ENCODE data around the gene CHD8.

DNA sequence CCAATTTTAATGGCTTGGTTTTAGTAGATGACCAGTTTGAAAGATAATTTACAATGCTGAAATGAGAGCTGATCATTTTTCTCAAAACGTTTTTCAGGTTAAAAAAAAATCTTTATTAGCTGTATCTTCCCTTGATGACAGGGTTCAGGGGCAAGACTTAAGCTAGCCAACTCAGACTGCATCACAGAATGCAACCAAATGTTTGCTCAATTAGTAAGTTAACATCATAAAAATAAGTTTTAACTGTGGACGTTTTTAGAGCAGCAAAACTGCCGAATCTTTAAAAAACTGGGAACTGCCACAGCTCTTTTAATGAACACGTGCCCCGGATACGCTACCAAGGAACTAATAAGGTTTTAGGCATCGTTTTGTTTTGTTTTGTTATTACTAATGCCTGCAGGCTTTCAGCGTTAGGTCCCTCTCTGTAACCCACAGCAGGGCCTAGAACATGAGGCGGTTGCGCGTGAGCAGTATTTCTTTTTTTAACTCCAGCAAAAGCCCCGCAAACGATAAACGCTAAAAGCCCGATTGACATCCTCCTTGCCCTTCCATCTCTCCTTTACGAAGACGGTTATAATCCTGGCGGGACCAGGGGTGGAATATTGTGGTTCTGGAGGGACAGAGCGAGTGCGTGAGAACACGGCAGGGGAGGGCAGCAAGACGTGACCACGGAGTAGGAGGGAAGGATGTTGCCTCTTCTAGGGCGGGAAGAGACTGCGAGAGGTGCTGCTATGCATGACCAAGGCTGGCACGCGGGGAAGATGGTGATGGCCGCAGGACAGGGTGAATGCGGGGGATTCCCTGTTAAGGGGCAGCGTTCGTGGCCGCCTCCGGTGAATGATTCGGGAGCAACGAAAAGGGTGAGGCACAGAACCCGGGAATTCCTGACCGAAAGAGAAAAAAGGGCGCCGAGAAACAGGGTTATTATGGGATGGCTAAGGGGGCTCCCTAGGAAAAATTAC, 72.8 kb downstream of the CHD8 start:
- TF ChIP-seq, protein P1, sequence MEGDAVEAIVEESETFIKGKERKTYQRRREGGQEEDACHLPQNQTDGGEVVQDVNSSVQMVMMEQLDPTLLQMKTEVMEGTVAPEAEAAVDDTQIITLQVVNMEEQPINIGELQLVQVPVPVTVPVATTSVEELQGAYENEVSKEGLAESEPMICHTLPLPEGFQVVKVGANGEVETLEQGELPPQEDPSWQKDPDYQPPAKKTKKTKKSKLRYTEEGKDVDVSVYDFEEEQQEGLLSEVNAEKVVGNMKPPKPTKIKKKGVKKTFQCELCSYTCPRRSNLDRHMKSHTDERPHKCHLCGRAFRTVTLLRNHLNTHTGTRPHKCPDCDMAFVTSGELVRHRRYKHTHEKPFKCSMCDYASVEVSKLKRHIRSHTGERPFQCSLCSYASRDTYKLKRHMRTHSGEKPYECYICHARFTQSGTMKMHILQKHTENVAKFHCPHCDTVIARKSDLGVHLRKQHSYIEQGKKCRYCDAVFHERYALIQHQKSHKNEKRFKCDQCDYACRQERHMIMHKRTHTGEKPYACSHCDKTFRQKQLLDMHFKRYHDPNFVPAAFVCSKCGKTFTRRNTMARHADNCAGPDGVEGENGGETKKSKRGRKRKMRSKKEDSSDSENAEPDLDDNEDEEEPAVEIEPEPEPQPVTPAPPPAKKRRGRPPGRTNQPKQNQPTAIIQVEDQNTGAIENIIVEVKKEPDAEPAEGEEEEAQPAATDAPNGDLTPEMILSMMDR (IDR thresholded peaks at IDR 0.05; ENCODE audit: extremely low read depth in 1 of 2, insufficient read depth in 1 of 2, low read depth in 1 of 2, low read length in 2 of 2), result no peak
- TF ChIP-seq, protein P2, sequence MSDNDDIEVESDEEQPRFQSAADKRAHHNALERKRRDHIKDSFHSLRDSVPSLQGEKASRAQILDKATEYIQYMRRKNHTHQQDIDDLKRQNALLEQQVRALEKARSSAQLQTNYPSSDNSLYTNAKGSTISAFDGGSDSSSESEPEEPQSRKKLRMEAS (IDR thresholded peaks at IDR 0.05; ENCODE audit: insufficient read depth, insufficient read length), result no peak
- no peak for TF ChIP-seq POLR2A (IDR thresholded peaks at IDR 0.05; ENCODE audit: low read depth, low read length)
- TF ChIP-seq EZH2 (IDR thresholded peaks at IDR 0.05; ENCODE audit: borderline replicate concordance, low read depth, low read length, severe bottlenecking), result no peak
- no peak for TF ChIP-seq JUN (IDR thresholded peaks at IDR 0.05; ENCODE audit: borderline replicate concordance, insufficient read depth, insufficient read length, low read depth)
- no peak for TF ChIP-seq GATA2 (IDR thresholded peaks at IDR 0.05; ENCODE audit: insufficient read depth, insufficient read length, low read depth, low read length)
- no peak for TF ChIP-seq FOS (IDR thresholded peaks at IDR 0.05; ENCODE audit: borderline replicate concordance, insufficient read depth, low read length)

Data from endothelial cell of umbilical vein (primary cell).